GM12878 (cell line): Measurements from ENCODE around the gene SOD2. TPM values are rescaled to one million over a fixed set of nuclear protein-coding genes. Genes with fewer than 3 reads are reported as not detected.

ENCODE experiments used
- ATAC-seq: fragments of 200-7000 bp; cut with Tn5 transposase; 3 replicates; pipeline ENCODE4 v1.9.1; 2020; ENCODE audit warnings: mild to moderate bottlenecking, moderate library complexity
- BruUV-seq: library from RNA; stranded (reverse); fragments of 400-500 nt; replicated peaks from 2 replicates; lab custom pipeline; 2021; lab: Mats Ljungman, UMichigan
- CTCF ChIA-PET: fragments of 300-600 bp; sonication (Branson Sonifier 250); formaldehyde crosslinking; extraction: SDS; loops from one replicate; lab custom pipeline; 2021; ENCODE audit warnings: inconsistent platforms; lab: Yijun Ruan, JAX
- POLR2A ChIA-PET: fragments of 350-600 bp; formaldehyde crosslinking; extraction: SDS; loops from one replicate; lab custom pipeline; 2021; ENCODE audit warnings: inconsistent platforms; lab: Charles Lee
- RAD21 ChIA-PET: fragments of 300-600 bp; sonication (Branson Sonifier 250); formaldehyde crosslinking; loops from one replicate; lab custom pipeline; 2023; ENCODE audit warnings: antibody characterized with exemption; ENCODE audit not compliant: unreplicated experiment; lab: Charles Lee
- SMC1A ChIA-PET: fragments of 300-600 bp; sonication (Branson Sonifier 250); formaldehyde crosslinking; loops from one replicate; lab custom pipeline; 2023; ENCODE audit not compliant: unreplicated experiment, uncharacterized antibody; lab: Charles Lee
- DNase-seq: peaks from one replicate; pipeline ENCODE4 v3.0.0-alpha.2; 2011; ENCODE audit warnings: low read depth, low spot score
- FAIRE-seq: peaks from 3 replicates; lab custom pipeline; 2011; peaks lifted over from hg19 to GRCh38; lab: Jason Lieb, UNC
- H2AFZ ChIP-seq: 2 replicates; pipeline ENCODE4 v1.6.0; 2011; ENCODE audit warnings: low read depth, low read length, control low read depth; ENCODE audit not compliant: control insufficient read depth
- H3K27ac ChIP-seq: 2 replicates; pipeline ENCODE4 v1.5.1; 2011; ENCODE audit warnings: control low read depth; ENCODE audit not compliant: control insufficient read depth, insufficient read depth
- H3K27me3 ChIP-seq, 2 experiments: replicated peaks in 1 of 2; 2 replicates each; pipeline versions ENCODE4 v1.6.0 to v1.6.1; 2011; ENCODE audit warnings: low read length in 1 of 2; ENCODE audit not compliant: control insufficient read depth in 2 of 2, insufficient read depth in 2 of 2
- H3K36me3 ChIP-seq, 2 experiments: 2 replicates each; pipeline ENCODE4 v1.5.1; 2011; ENCODE audit warnings: low read length in 1 of 2; ENCODE audit not compliant: control insufficient read depth in 2 of 2, insufficient read depth in 2 of 2
- H3K4me1 ChIP-seq: 2 replicates; pipeline ENCODE4 v1.6.1; 2011; ENCODE audit warnings: mild to moderate bottlenecking, low read length, moderate library complexity, mixed read lengths; ENCODE audit not compliant: control insufficient read depth, insufficient read depth
- H3K4me2 ChIP-seq: 2 replicates; pipeline ENCODE4 v1.6.0; 2011; ENCODE audit warnings: control low read depth; ENCODE audit not compliant: control insufficient read depth, insufficient read depth
- H3K4me3 ChIP-seq: fragments of 200-600 bp; sonication (generic); 2 replicates; pipeline ENCODE4 v1.5.1; 2016
- H3K79me2 ChIP-seq: 2 replicates; pipeline ENCODE4 v1.6.0; 2011; ENCODE audit warnings: low read length; ENCODE audit not compliant: control insufficient read depth, insufficient read depth
- H3K9ac ChIP-seq: 2 replicates; pipeline ENCODE4 v1.8.0; 2011; ENCODE audit warnings: low read length, control low read depth, mixed read lengths; ENCODE audit not compliant: control insufficient read depth, insufficient read depth
- H3K9me3 ChIP-seq: replicated peaks from 3 replicates; pipeline ENCODE4 v1.5.1; 2011; ENCODE audit warnings: mild to moderate bottlenecking, low read length; ENCODE audit not compliant: control insufficient read depth, insufficient read depth
- H4K20me1 ChIP-seq: 2 replicates; pipeline ENCODE4 v1.6.0; 2011; ENCODE audit not compliant: control insufficient read depth, insufficient read depth
- ATF2 ChIP-seq: IDR thresholded peaks from 2 replicates; pipeline ENCODE4 v1.6.1; 2012; ENCODE audit warnings: low read length, inconsistent platforms
- BACH1 ChIP-seq: fragments of 450-650 bp; IDR thresholded peaks from 2 replicates; pipeline ENCODE4 v1.6.1; 2017; ENCODE audit warnings: mild to moderate bottlenecking, borderline replicate concordance
- IKZF2 ChIP-seq, 2 experiments: fragments of 450-650 bp; IDR thresholded peaks; 2 replicates each; pipeline ENCODE4 v1.6.1; 2017; ENCODE audit warnings: mild to moderate bottlenecking in 2 of 2, moderate library complexity in 2 of 2
- NFYA ChIP-seq: IDR thresholded peaks from 2 replicates; pipeline ENCODE4 v1.6.1; 2011; ENCODE audit warnings: low read depth, mild to moderate bottlenecking, low read length, improper control_type of control experiment, borderline replicate concordance
- SREBF2 ChIP-seq: IDR thresholded peaks from 2 replicates; pipeline ENCODE4 v1.6.1; 2012; ENCODE audit warnings: mild to moderate bottlenecking, low read length
- SUZ12 ChIP-seq: fragments of 200-600 bp; sonication (generic); IDR thresholded peaks from one replicate; pipeline ENCODE4 v1.6.1; 2018; ENCODE audit warnings: antibody characterized with exemption, mild to moderate bottlenecking; ENCODE audit not compliant: unreplicated experiment
- WGBS: methylation state at CpG from one replicate; pipeline ENCODE4 v1.1.6; 2016; ENCODE audit warnings: low lambda C conversion rate; ENCODE audit not compliant: insufficient replicate concordance, insufficient coverage; ENCODE audit errors: missing lambda C conversion rate; 5-methylcytosine and 5-hydroxymethylcytosine counted together
- in situ Hi-C: fragments of 300-500 bp; cut with MboI; formaldehyde crosslinking; loops from 9 replicates; pipeline ENCODE4 v1.14.3; 2018; ENCODE audit warnings: mixed read lengths
- intact Hi-C: fragments of 100-400 bp; cut with micrococcal nuclease; formaldehyde crosslinking; loops from one replicate; pipeline ENCODE4 v1.14.2; 2022; ENCODE audit not compliant: unreplicated experiment
- polyA plus RNA-seq, 11 experiments: library from polyadenylated mRNA; depleted of rRNA in 4 of 11; unstranded in 6 of 11; stranded (reverse) in 5 of 11; fragments of >200 nt; fragmentation: Nextera tagmentation in 4 of 11; fragmentation: Illumina TruSeq in 1 of 11; extraction: Ambion mirVana in 4 of 11; extraction: Trizol in 1 of 11; gene quantifications; 1 replicate in 1 of 11; 2 replicates in 10 of 11; pipeline versions ENCODE4 v1.2.1 to v1.2.3, GENCODE V29; 2011 to 2016; ENCODE audit warnings: inconsistent platforms in 2 of 11, missing spikeins in 2 of 11, low read depth in 1 of 11
- total RNA-seq, 4 experiments: library from RNA; depleted of rRNA in 3 of 4; stranded (reverse); fragments of >200 nt in 3 of 4; fragmentation: Illumina TruSeq in 1 of 4; extraction: Trizol in 1 of 4; gene quantifications; 2 replicates each; pipeline versions ENCODE4 v1.2.1 to v1.2.3, GENCODE V29; 2013 to 2021
- TF ChIP-seq, protein P1 (sequence below): fragments of 150-350 bp; IDR thresholded peaks from 2 replicates; pipeline ENCODE4 v1.6.1; 2016; ENCODE audit warnings: low read depth, low read length

The SOD2 gene
- total and polyA plus RNA-seq, 10 of the 15 experiments (the other 5 are each of a cell fraction or from before 2014, with no cell fraction given) = 12.1 to 55.8 (median 39.1) TPM

DNA sequence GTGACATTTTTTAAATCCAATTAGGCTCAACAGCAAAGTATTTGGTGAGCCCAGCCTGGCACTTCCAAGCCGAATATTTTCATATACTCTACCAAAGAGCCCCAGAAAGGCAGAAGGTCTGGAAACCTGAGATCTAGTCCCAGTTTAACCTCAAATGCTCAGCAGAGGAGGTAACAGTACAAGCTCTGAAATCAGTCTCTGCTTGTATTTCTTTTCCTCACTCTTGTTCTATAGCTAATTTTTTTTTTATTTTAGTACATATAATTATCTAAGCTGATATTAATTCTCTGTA lies 9.1 kb downstream of the SOD2 start:
- ATAC-seq (no peak), DNase-seq (no peak)
- Histone ChIP-seq H3K36me3 (peaks cover 0 to 24% of the 10 kb centered on the region in 2 experiments; a peak in 2 of 4 replicates), H3K4me3 (no peak overlapping the region)
- 93% methylated on average over 1 of the region's 1 CpG for WGBS
- TF ChIP-seq NFYA (no peak), IKZF2 (IDR thresholded peaks at IDR 0.05) (no peak), SUZ12 (no peak), SREBF2 (no peak), BACH1 (no peak), ATF2 (no peak)
- TF ChIP-seq, protein P1, sequence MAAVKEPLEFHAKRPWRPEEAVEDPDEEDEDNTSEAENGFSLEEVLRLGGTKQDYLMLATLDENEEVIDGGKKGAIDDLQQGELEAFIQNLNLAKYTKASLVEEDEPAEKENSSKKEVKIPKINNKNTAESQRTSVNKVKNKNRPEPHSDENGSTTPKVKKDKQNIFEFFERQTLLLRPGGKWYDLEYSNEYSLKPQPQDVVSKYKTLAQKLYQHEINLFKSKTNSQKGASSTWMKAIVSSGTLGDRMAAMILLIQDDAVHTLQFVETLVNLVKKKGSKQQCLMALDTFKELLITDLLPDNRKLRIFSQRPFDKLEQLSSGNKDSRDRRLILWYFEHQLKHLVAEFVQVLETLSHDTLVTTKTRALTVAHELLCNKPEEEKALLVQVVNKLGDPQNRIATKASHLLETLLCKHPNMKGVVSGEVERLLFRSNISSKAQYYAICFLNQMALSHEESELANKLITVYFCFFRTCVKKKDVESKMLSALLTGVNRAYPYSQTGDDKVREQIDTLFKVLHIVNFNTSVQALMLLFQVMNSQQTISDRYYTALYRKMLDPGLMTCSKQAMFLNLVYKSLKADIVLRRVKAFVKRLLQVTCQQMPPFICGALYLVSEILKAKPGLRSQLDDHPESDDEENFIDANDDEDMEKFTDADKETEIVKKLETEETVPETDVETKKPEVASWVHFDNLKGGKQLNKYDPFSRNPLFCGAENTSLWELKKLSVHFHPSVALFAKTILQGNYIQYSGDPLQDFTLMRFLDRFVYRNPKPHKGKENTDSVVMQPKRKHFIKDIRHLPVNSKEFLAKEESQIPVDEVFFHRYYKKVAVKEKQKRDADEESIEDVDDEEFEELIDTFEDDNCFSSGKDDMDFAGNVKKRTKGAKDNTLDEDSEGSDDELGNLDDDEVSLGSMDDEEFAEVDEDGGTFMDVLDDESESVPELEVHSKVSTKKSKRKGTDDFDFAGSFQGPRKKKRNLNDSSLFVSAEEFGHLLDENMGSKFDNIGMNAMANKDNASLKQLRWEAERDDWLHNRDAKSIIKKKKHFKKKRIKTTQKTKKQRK = no peak
- TF ChIP-seq, all 136 proteins: peak for 0
- Histone ChIP-seq H3K27ac (no peak overlapping the region), H3K9me3 (no peaks in the 10 kb centered on the region), H2AFZ (no peak overlapping the region), H3K4me2 (no peak overlapping the region), H4K20me1 (no peaks in the 10 kb centered on the region), H3K79me2 (no peaks in the 10 kb centered on the region), H3K4me1 (no peaks in the 10 kb centered on the region), H3K27me3 (no peaks in the 10 kb centered on the region), H3K9ac (no peak overlapping the region)
- no TSS peak for BruUV-seq
- intact Hi-C loops = no loop called here
- in situ Hi-C loops = no loop called here
- FAIRE-seq = no peak
- POLR2A ChIA-PET = no interaction called here
- RAD21 ChIA-PET = no interaction called here
- CTCF ChIA-PET = interaction anchor here (1.2 to 1.4 kb wide), 2 partner anchors 28 to 36 kb away, joined by 3 to 4 read pairs; no protein-coding TSS in a partner anchor
- SMC1A ChIA-PET = no interaction called here
